HepG2 (cell line): ENCODE results near the gene CDH22. TPM values are rescaled to one million over a fixed set of nuclear protein-coding genes. Genes with fewer than 3 reads are reported as not detected.

ENCODE experiments used
- ATAC-seq: fragments of 200-7000 bp; cut with Tn5 transposase; 3 replicates; pipeline ENCODE4 v1.9.1; 2020; ENCODE audit warnings: mild to moderate bottlenecking, moderate library complexity
- BruUV-seq: library from RNA; stranded (reverse); fragments of 400-500 nt; replicated peaks from 2 replicates; lab custom pipeline; 2021; lab: Mats Ljungman, UMichigan
- CTCF ChIA-PET: fragments of 300-600 bp; formaldehyde crosslinking; extraction: SDS; loops from one replicate; lab custom pipeline; 2021; ENCODE audit warnings: low total read pairs, inconsistent platforms, low intra/inter-chr PET ratio; lab: Yijun Ruan, JAX
- POLR2A ChIA-PET: fragments of 350-600 bp; sonication (Branson Sonifier 250); formaldehyde crosslinking; loops from one replicate; lab custom pipeline; 2020; ENCODE audit warnings: antibody characterized with exemption, inconsistent platforms; lab: Yijun Ruan, JAX
- DNase-seq: peaks from one replicate; pipeline ENCODE4 v3.0.0-alpha.2; 2015; ENCODE audit warnings: low spot score
- FAIRE-seq: peaks from 3 replicates; lab custom pipeline; 2011; peaks lifted over from hg19 to GRCh38; lab: Jason Lieb, UNC
- H2AFZ ChIP-seq: one replicate; pipeline ENCODE4 v1.6.1; 2011; ENCODE audit warnings: low read length, inconsistent platforms
- H3K27ac ChIP-seq: fragments of 300-600 bp; 3 replicates; pipeline ENCODE4 v1.8.0; 2011; ENCODE audit warnings: mixed run types, mild to moderate bottlenecking, mixed read lengths, low read length, inconsistent platforms; ENCODE audit not compliant: insufficient read depth; ENCODE audit errors: extremely low read length
- H3K27me3 ChIP-seq, 2 experiments: fragments of 200-600 bp in 1 of 2; 2 replicates in 1 of 2; 3 replicates in 1 of 2; pipeline versions ENCODE4 v1.6.0 to v1.8.0; 2011; ENCODE audit warnings: low read length in 2 of 2, mild to moderate bottlenecking in 2 of 2, moderate library complexity in 2 of 2, inconsistent platforms in 1 of 2; ENCODE audit not compliant: insufficient read depth in 2 of 2, control insufficient read depth in 1 of 2
- H3K36me3 ChIP-seq, 2 experiments: fragments of 200-600 bp in 1 of 2; replicated peaks in 1 of 2; 2 replicates in 1 of 2; 3 replicates in 1 of 2; pipeline versions ENCODE4 v1.5.1 to v1.8.0; 2011; ENCODE audit warnings: low read length in 2 of 2, inconsistent platforms in 1 of 2; ENCODE audit not compliant: insufficient read depth in 2 of 2, control insufficient read depth in 1 of 2
- H3K4me1 ChIP-seq: 2 replicates; pipeline ENCODE4 v1.5.1; 2012; ENCODE audit warnings: low read length, inconsistent platforms; ENCODE audit not compliant: insufficient read depth
- H3K4me2 ChIP-seq: 2 replicates; pipeline ENCODE4 v1.6.0; 2011; ENCODE audit warnings: low read depth, low read length, inconsistent platforms
- H3K4me3 ChIP-seq, 3 experiments: fragments of 200-600 bp in 1 of 3; sonication (generic), shearing (Covaris generic) in 1 of 3; replicated peaks in 1 of 3; 2 replicates each; pipeline ENCODE4 v1.5.1; 2011 to 2016; ENCODE audit warnings: low read length in 3 of 3, inconsistent platforms in 2 of 3, low read depth in 2 of 3, mild to moderate bottlenecking in 2 of 3, control low read depth in 1 of 3, mixed read lengths in 1 of 3; ENCODE audit not compliant: insufficient read depth in 1 of 3
- H3K79me2 ChIP-seq: one replicate; pipeline ENCODE4 v1.6.1; 2011; ENCODE audit warnings: low read length, inconsistent platforms; ENCODE audit not compliant: insufficient read depth
- H3K9ac ChIP-seq: 2 replicates; pipeline ENCODE4 v1.6.0; 2011; ENCODE audit warnings: mild to moderate bottlenecking, low read depth, low read length, inconsistent platforms; ENCODE audit not compliant: insufficient read depth
- H3K9me3 ChIP-seq: 2 replicates; pipeline ENCODE4 v1.5.1; 2012; ENCODE audit warnings: mild to moderate bottlenecking, low read length
- H4K20me1 ChIP-seq: 2 replicates; pipeline ENCODE4 v1.6.0; 2011; ENCODE audit warnings: inconsistent platforms, mild to moderate bottlenecking, low read length, moderate library complexity; ENCODE audit not compliant: insufficient read depth
- MXD4 ChIP-seq: IDR thresholded peaks from 2 replicates; pipeline ENCODE4 v1.6.1; 2016; ENCODE audit warnings: mild to moderate bottlenecking, missing biosample characterization, missing genetic modification reagents
- WGBS: methylation state at CpG from one replicate; pipeline ENCODE4 v1.1.6; 2017; ENCODE audit warnings: low lambda C conversion rate; 5-methylcytosine and 5-hydroxymethylcytosine counted together
- in situ Hi-C: cut with HindIII; loops from 2 replicates; pipeline ENCODE4 v1.10.0; 2017; ENCODE audit warnings: low pct_unique_long_range_greater_than_20kb; ENCODE audit not compliant: extremely low pct_ligation_motif_present
- intact Hi-C: fragments of 100-400 bp; cut with micrococcal nuclease; formaldehyde crosslinking; loops from one replicate; pipeline ENCODE4 v1.10.0; 2022; ENCODE audit not compliant: unreplicated experiment
- polyA plus RNA-seq, 8 experiments: library from polyadenylated mRNA; depleted of rRNA in 3 of 8; stranded (reverse) in 7 of 8; unstranded in 1 of 8; fragments of >200 nt; fragmentation: Illumina TruSeq in 4 of 8; extraction: Trizol in 4 of 8; gene quantifications; 2 replicates each; pipeline versions ENCODE4 v1.2.1 to v1.2.3, GENCODE V29; 2011 to 2016; ENCODE audit warnings: low read depth in 4 of 8, missing spikeins in 1 of 8, mixed read lengths in 1 of 8; ENCODE audit not compliant: insufficient read depth in 1 of 8
- total RNA-seq, 5 experiments: library from RNA; depleted of rRNA; stranded (reverse); fragments of >200 nt; fragmentation: Illumina TruSeq; extraction: Trizol; gene quantifications; 2 replicates each; pipeline ENCODE4 v1.2.3, GENCODE V29; 2016; ENCODE audit warnings: low read depth in 1 of 5
- TF ChIP-seq, protein P1 (sequence below), 2 experiments: fragments of 450-650 bp in 1 of 2; sonication (generic) in 1 of 2; formaldehyde crosslinking in 1 of 2; IDR thresholded peaks; 2 replicates each; pipeline versions ENCODE4 v1.6.1 to v1.8.0; 2016 to 2022; ENCODE audit warnings: antibody characterized with exemption in 1 of 2, mild to moderate bottlenecking in 1 of 2, missing genetic modification reagents in 1 of 2

The CDH22 gene
- total and polyA plus RNA-seq, 2 of the 13 experiments (the other 11 are each of a cell fraction or from before 2014, with no cell fraction given), result not detected

DNA sequence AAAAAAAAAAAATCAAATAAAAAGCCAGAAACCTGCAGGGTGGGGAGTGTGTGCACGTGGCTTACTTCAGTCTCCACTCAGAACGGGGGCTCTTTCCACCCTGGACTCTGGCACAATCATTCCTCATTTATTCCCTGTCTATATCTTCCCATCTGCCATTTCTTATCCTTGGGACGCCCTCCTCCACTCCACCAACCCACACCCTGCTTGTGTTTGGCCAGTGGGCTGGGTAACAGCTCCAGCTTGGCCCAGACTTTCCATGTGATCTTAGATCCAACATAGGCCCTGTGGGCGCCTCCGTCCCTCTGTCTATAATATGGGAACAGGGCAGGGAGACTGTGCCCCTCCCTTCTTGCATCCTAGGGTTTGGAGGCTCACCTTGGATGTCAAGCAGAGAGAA is 122.1 kb downstream of the CDH22 start:
- Histone ChIP-seq H3K4me1 (no peaks in the 10 kb centered on the region), H4K20me1 (no peaks in the 10 kb centered on the region), H3K4me3 (no peak overlapping the region), H3K79me2 (no peaks in the 10 kb centered on the region), H3K9me3 (no peaks in the 10 kb centered on the region), H3K9ac (no peak overlapping the region), H3K27ac (no peak overlapping the region), H3K4me2 (no peak overlapping the region), H3K36me3 (no peaks in the 10 kb centered on the region), H2AFZ (no peak overlapping the region), H3K27me3 (peaks cover 3 to 29% of the 10 kb centered on the region in 2 experiments)
- POLR2A ChIA-PET, result no interaction called here
- CTCF ChIA-PET, result no interaction called here
- FAIRE-seq (no peak), ATAC-seq (no peak), DNase-seq (no peak)
- WGBS, result 3% methylated on average over 5 of the region's 5 CpGs
- in situ Hi-C loops (no loop called here), intact Hi-C loops (no loop called here)
- no peak for TF ChIP-seq MXD4 (CRISPR knock-in tag)
- TF ChIP-seq, protein P1, sequence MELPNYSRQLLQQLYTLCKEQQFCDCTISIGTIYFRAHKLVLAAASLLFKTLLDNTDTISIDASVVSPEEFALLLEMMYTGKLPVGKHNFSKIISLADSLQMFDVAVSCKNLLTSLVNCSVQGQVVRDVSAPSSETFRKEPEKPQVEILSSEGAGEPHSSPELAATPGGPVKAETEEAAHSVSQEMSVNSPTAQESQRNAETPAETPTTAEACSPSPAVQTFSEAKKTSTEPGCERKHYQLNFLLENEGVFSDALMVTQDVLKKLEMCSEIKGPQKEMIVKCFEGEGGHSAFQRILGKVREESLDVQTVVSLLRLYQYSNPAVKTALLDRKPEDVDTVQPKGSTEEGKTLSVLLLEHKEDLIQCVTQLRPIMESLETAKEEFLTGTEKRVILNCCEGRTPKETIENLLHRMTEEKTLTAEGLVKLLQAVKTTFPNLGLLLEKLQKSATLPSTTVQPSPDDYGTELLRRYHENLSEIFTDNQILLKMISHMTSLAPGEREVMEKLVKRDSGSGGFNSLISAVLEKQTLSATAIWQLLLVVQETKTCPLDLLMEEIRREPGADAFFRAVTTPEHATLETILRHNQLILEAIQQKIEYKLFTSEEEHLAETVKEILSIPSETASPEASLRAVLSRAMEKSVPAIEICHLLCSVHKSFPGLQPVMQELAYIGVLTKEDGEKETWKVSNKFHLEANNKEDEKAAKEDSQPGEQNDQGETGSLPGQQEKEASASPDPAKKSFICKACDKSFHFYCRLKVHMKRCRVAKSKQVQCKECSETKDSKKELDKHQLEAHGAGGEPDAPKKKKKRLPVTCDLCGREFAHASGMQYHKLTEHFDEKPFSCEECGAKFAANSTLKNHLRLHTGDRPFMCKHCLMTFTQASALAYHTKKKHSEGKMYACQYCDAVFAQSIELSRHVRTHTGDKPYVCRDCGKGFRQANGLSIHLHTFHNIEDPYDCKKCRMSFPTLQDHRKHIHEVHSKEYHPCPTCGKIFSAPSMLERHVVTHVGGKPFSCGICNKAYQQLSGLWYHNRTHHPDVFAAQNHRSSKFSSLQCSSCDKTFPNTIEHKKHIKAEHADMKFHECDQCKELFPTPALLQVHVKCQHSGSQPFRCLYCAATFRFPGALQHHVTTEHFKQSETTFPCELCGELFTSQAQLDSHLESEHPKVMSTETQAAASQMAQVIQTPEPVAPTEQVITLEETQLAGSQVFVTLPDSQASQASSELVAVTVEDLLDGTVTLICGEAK (IDR thresholded peaks at IDR 0.05), result no peak
- TF ChIP-seq, protein P1 (CRISPR knock-in tag; IDR thresholded peaks at IDR 0.05), result 0 out of 2 replicates have a peak, but pooled peaks have one; percentile 26
- BruUV-seq, result no TSS peak
